NCI-H82 treated with DMSO at 0.1 percent for 48 hours (cell line): Measurements from ENCODE around the gene ADAMTS4.
A peak's percentile ranks its signal among the peaks of the same experiment; 100 is the strongest.

Source experiments
- DNase-seq: peaks from one replicate; lab custom pipeline; 2025; ENCODE audit not compliant: unreplicated experiment; lab: John Stamatoyannopoulos, UW

ADAMTS4 gene

DNA sequence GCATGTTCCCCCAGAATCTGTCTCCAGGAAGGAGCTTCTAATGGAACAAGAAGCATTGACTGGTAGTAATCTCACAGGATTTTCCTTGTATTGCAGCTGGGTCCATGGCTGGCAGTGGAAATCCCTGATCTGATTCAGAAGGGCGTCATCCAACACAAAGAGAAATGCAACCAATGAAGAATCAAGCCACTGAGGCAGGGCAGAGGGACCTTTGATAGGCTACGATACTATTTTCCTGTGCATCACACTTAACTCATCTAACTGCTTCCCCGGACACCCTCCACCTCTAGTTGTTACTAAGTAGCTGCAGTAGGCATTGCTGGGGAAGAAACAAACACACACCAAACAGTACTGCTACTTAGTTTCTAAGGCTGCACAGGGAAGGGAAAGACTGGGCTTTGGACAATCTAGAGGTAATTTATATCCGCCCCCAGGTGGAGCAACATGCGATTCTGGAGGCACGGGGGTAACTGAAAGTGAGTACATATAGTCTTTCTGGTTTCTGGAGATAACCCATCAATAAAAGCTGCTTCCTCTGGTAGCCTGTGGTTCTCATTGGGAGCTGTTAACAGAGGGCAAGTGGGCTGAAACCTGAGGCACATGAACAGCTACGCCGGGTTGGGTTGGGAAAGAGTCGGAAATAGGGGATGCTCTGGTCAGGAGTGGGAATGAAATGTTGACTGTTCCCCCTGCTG, 40.4 kb downstream of the ADAMTS4 start:
- no peak for DNase-seq

DNA sequence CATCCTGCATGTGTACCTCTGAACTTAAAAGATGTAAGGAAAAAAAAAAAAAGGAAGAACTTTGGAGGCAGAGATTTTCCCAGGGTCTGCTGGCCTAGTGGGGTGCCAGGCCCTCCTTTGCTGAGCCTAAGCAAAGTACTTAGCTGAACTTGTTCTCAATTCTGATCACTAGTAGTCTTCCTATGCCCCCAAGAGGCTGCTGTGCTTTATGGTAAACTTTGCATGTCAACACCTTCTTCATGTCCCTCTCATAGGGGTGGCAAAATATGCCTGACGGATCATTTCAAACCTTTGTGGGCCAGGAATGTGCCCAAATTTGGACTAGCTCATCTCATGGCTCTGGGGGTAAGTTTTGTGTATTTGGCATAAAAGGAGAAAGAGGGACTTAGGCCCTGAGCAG, 41.0 kb downstream of the ADAMTS4 start:
- DNase-seq: no peak

GRCh38 chr1:161153682-161154337, 45.0 kb downstream of the ADAMTS4 start, which contains the start of gene UFC1:
UFC1 (plus strand) TSS chr1:161153978; CDS start chr1:161153998, 20 bp downstream.
- peak; percentile 85 for DNase-seq

GRCh38 chr1:161153176-161153575, 45.7 kb downstream of the ADAMTS4 start:
- DNase-seq: no peak

DNA sequence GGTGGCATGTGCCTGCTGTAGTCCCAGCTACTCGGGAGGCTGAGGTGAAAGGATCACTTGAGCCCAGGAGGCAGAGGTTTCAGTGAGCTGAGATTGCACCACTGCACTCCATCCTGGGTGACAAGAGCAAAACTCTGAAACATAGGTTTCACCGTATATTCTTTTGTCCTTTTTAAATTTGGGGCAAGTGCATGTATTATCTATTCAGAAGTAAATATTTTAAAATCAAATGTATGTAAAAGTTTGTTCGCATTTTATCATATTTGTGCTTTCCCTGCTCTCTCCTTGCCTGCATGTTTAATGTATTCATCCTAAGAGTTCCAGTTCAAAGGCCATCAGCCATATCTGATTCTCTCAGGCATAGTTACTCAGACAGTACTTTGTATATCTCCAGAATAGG, 53.0 kb downstream of the ADAMTS4 start:
- DNase-seq: no peak

GRCh38 chr1:161140755-161141400, 58.0 kb downstream of the ADAMTS4 start:
- no peak for DNase-seq

DNA sequence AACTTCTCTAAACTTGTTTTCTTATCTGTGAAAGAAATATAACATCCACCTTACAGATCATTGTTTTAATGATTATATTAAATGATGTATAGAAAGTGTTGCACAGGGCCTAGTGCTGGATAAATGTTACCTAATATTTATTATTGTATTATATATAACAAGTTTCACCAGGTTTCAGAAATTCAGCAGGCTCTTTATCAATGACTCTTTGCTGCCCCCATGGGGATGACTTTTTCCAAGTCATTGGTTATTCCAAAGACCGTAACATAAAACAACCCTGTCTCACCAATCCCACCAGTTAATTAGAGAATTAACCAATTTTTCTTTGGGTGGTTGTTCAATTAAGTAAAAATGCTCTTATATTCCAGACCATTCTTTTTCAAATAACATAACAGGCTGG, 59.1 kb downstream of the ADAMTS4 start:
- DNase-seq: no peak

DNA sequence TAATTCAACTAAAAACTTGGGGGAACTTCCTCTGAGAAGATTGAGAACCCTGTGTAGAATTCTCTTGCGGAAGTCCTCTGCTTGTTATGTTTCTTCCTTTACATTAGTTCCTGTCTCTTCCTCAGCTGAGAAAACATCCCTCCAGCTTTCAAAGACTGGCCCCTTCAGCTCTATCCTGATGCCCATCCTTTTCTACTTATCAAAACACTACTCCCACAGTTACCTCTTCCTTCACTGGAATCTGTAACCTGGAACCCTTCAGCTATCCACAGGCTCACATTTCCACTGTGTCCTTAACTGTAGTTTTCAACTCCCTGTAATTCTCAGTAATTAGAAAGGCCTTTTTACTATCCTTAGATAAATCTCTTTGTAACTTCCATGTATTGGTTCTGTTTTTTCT, 60.4 kb downstream of the ADAMTS4 start:
- DNase-seq: no peak

- DNase-seq: no peak
Measured at GRCh38 chr1:161137881-161138280, 61.0 kb downstream of the ADAMTS4 start.
